GM12878 (cell line): ENCODE results near the gene FAM184B. TPM values are rescaled to one million over a fixed set of nuclear protein-coding genes. Genes with fewer than 3 reads are reported as not detected.

ENCODE experiments used
- ATAC-seq: fragments of 200-7000 bp; cut with Tn5 transposase; 3 replicates; pipeline ENCODE4 v1.9.1; 2020; ENCODE audit warnings: mild to moderate bottlenecking, moderate library complexity
- BruUV-seq: library from RNA; stranded (reverse); fragments of 400-500 nt; replicated peaks from 2 replicates; lab custom pipeline; 2021; lab: Mats Ljungman, UMichigan
- CTCF ChIA-PET: fragments of 300-600 bp; sonication (Branson Sonifier 250); formaldehyde crosslinking; extraction: SDS; loops from one replicate; lab custom pipeline; 2021; ENCODE audit warnings: inconsistent platforms; lab: Yijun Ruan, JAX
- POLR2A ChIA-PET: fragments of 350-600 bp; formaldehyde crosslinking; extraction: SDS; loops from one replicate; lab custom pipeline; 2021; ENCODE audit warnings: inconsistent platforms; lab: Charles Lee
- RAD21 ChIA-PET: fragments of 300-600 bp; sonication (Branson Sonifier 250); formaldehyde crosslinking; loops from one replicate; lab custom pipeline; 2023; ENCODE audit warnings: antibody characterized with exemption; ENCODE audit not compliant: unreplicated experiment; lab: Charles Lee
- SMC1A ChIA-PET: fragments of 300-600 bp; sonication (Branson Sonifier 250); formaldehyde crosslinking; loops from one replicate; lab custom pipeline; 2023; ENCODE audit not compliant: unreplicated experiment, uncharacterized antibody; lab: Charles Lee
- DNase-seq: peaks from one replicate; pipeline ENCODE4 v3.0.0-alpha.2; 2011; ENCODE audit warnings: low read depth, low spot score
- FAIRE-seq: peaks from 3 replicates; lab custom pipeline; 2011; peaks lifted over from hg19 to GRCh38; lab: Jason Lieb, UNC
- H2AFZ ChIP-seq: 2 replicates; pipeline ENCODE4 v1.6.0; 2011; ENCODE audit warnings: low read depth, low read length, control low read depth; ENCODE audit not compliant: control insufficient read depth
- H3K27ac ChIP-seq: 2 replicates; pipeline ENCODE4 v1.5.1; 2011; ENCODE audit warnings: control low read depth; ENCODE audit not compliant: control insufficient read depth, insufficient read depth
- H3K27me3 ChIP-seq, 2 experiments: replicated peaks in 1 of 2; 2 replicates each; pipeline versions ENCODE4 v1.6.0 to v1.6.1; 2011; ENCODE audit warnings: low read length in 1 of 2; ENCODE audit not compliant: control insufficient read depth in 2 of 2, insufficient read depth in 2 of 2
- H3K36me3 ChIP-seq, 2 experiments: 2 replicates each; pipeline ENCODE4 v1.5.1; 2011; ENCODE audit warnings: low read length in 1 of 2; ENCODE audit not compliant: control insufficient read depth in 2 of 2, insufficient read depth in 2 of 2
- H3K4me1 ChIP-seq: 2 replicates; pipeline ENCODE4 v1.6.1; 2011; ENCODE audit warnings: mild to moderate bottlenecking, low read length, moderate library complexity, mixed read lengths; ENCODE audit not compliant: control insufficient read depth, insufficient read depth
- H3K4me2 ChIP-seq: 2 replicates; pipeline ENCODE4 v1.6.0; 2011; ENCODE audit warnings: control low read depth; ENCODE audit not compliant: control insufficient read depth, insufficient read depth
- H3K4me3 ChIP-seq: fragments of 200-600 bp; sonication (generic); 2 replicates; pipeline ENCODE4 v1.5.1; 2016
- H3K79me2 ChIP-seq: 2 replicates; pipeline ENCODE4 v1.6.0; 2011; ENCODE audit warnings: low read length; ENCODE audit not compliant: control insufficient read depth, insufficient read depth
- H3K9ac ChIP-seq: 2 replicates; pipeline ENCODE4 v1.8.0; 2011; ENCODE audit warnings: low read length, control low read depth, mixed read lengths; ENCODE audit not compliant: control insufficient read depth, insufficient read depth
- H3K9me3 ChIP-seq: replicated peaks from 3 replicates; pipeline ENCODE4 v1.5.1; 2011; ENCODE audit warnings: mild to moderate bottlenecking, low read length; ENCODE audit not compliant: control insufficient read depth, insufficient read depth
- H4K20me1 ChIP-seq: 2 replicates; pipeline ENCODE4 v1.6.0; 2011; ENCODE audit not compliant: control insufficient read depth, insufficient read depth
- BCL3 ChIP-seq: IDR thresholded peaks from 2 replicates; pipeline ENCODE4 v1.6.1; 2011; ENCODE audit warnings: borderline replicate concordance, low read depth, mild to moderate bottlenecking, moderate library complexity, low read length; ENCODE audit not compliant: insufficient read depth, poor library complexity, severe bottlenecking
- HDAC2 ChIP-seq: fragments of 200-600 bp; sonication (generic); IDR thresholded peaks from 2 replicates; pipeline ENCODE4 v1.6.1; 2017
- MTA3 ChIP-seq: IDR thresholded peaks from 2 replicates; pipeline ENCODE4 v1.6.1; 2012; ENCODE audit warnings: low read length, inconsistent platforms, borderline replicate concordance
- MYC ChIP-seq: IDR thresholded peaks from 2 replicates; pipeline ENCODE4 v1.6.1; 2011; ENCODE audit warnings: mild to moderate bottlenecking, low read length, moderate library complexity, inconsistent platforms; ENCODE audit not compliant: insufficient read depth, insufficient replicate concordance, insufficient read length, severe bottlenecking
- POLR2AphosphoS2 ChIP-seq: IDR thresholded peaks from 2 replicates; pipeline ENCODE4 v1.6.1; 2011; ENCODE audit warnings: low read depth, mild to moderate bottlenecking, low read length, improper control_type of control experiment, moderate library complexity
- SP1 ChIP-seq: IDR thresholded peaks from one replicate; pipeline ENCODE4 v1.6.1; 2011; ENCODE audit warnings: low read depth, low read length
- WGBS: methylation state at CpG from one replicate; pipeline ENCODE4 v1.1.6; 2016; ENCODE audit warnings: low lambda C conversion rate; ENCODE audit not compliant: insufficient replicate concordance, insufficient coverage; ENCODE audit errors: missing lambda C conversion rate; 5-methylcytosine and 5-hydroxymethylcytosine counted together
- in situ Hi-C: fragments of 300-500 bp; cut with MboI; formaldehyde crosslinking; loops from 9 replicates; pipeline ENCODE4 v1.14.3; 2018; ENCODE audit warnings: mixed read lengths
- intact Hi-C: fragments of 100-400 bp; cut with micrococcal nuclease; formaldehyde crosslinking; loops from one replicate; pipeline ENCODE4 v1.14.2; 2022; ENCODE audit not compliant: unreplicated experiment
- polyA plus RNA-seq, 11 experiments: library from polyadenylated mRNA; depleted of rRNA in 4 of 11; unstranded in 6 of 11; stranded (reverse) in 5 of 11; fragments of >200 nt; fragmentation: Nextera tagmentation in 4 of 11; fragmentation: Illumina TruSeq in 1 of 11; extraction: Ambion mirVana in 4 of 11; extraction: Trizol in 1 of 11; gene quantifications; 1 replicate in 1 of 11; 2 replicates in 10 of 11; pipeline versions ENCODE4 v1.2.1 to v1.2.3, GENCODE V29; 2011 to 2016; ENCODE audit warnings: inconsistent platforms in 2 of 11, missing spikeins in 2 of 11, low read depth in 1 of 11
- total RNA-seq, 4 experiments: library from RNA; depleted of rRNA in 3 of 4; stranded (reverse); fragments of >200 nt in 3 of 4; fragmentation: Illumina TruSeq in 1 of 4; extraction: Trizol in 1 of 4; gene quantifications; 2 replicates each; pipeline versions ENCODE4 v1.2.1 to v1.2.3, GENCODE V29; 2013 to 2021
- TF ChIP-seq, protein P1 (sequence below): fragments of 450-650 bp; IDR thresholded peaks from 2 replicates; pipeline ENCODE4 v1.6.1; 2016; ENCODE audit warnings: mild to moderate bottlenecking

Gene FAM184B
- total and polyA plus RNA-seq, 10 of the 15 experiments (the other 5 are each of a cell fraction or from before 2014, with no cell fraction given): under 0.01 TPM; not detected in 9

DNA sequence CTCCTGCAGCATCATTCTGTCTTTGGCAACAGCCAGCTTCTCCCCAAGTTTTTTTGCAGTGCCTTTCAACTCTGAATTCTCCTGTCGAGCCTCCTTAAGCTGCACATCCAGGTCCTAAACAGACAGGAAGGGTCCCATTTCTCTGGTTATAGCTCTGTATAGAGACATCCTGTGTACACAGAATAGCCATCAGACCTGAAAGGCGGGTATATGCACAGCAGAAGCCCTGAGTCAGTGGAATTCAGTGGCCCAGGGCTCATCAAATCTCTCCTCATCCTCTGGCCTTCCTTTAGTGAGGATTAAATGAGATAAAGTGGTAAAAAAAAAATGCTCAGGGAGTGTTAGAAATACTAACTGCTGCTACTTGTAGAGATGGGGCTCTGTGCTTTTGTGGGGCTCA is 73.8 kb downstream of the FAM184B start (continued):
- TF ChIP-seq BCL3: no peak
- no peak for TF ChIP-seq POLR2AphosphoS2
- no peak for TF ChIP-seq HDAC2
- TF ChIP-seq, all 136 proteins: peak for 0

GRCh38 chr4:17705107-17705506 is 76.3 kb downstream of the FAM184B start:
- no peaks in the 10 kb centered on the region for H3K4me1 ChIP-seq
- H2AFZ ChIP-seq: no peak overlapping the region
- no peak overlapping the region for H3K4me2 ChIP-seq
- CTCF ChIA-PET: no interaction called here
- RAD21 ChIA-PET: no interaction called here
- in situ Hi-C loops (no loop called here), intact Hi-C loops (no loop called here)
- no peak overlapping the region for H3K27ac ChIP-seq
- no peak for DNase-seq
- no peaks in the 10 kb centered on the region for H3K36me3 ChIP-seq
- WGBS: 0% methylated on average over 2 of the region's 2 CpGs
- H3K9me3 ChIP-seq: no peaks in the 10 kb centered on the region
- no peak overlapping the region for H3K4me3 ChIP-seq
- no peak for ATAC-seq
- SMC1A ChIA-PET: no interaction called here
- no peaks in the 10 kb centered on the region for H4K20me1 ChIP-seq
- POLR2A ChIA-PET: no interaction called here
- no peak overlapping the region for H3K9ac ChIP-seq
- no peak for FAIRE-seq
- H3K27me3 ChIP-seq: no peaks in the 10 kb centered on the region
- BruUV-seq: no TSS peak
- no peaks in the 10 kb centered on the region for H3K79me2 ChIP-seq
- TF ChIP-seq, protein P1, sequence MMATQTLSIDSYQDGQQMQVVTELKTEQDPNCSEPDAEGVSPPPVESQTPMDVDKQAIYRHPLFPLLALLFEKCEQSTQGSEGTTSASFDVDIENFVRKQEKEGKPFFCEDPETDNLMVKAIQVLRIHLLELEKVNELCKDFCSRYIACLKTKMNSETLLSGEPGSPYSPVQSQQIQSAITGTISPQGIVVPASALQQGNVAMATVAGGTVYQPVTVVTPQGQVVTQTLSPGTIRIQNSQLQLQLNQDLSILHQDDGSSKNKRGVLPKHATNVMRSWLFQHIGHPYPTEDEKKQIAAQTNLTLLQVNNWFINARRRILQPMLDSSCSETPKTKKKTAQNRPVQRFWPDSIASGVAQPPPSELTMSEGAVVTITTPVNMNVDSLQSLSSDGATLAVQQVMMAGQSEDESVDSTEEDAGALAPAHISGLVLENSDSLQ: no peak
- no peak for TF ChIP-seq MTA3
- no peak for TF ChIP-seq SP1
- TF ChIP-seq MYC: no peak
